ENCODE results near the gene SYNGR3. TPM values are rescaled to one million over a fixed set of nuclear protein-coding genes. Genes with fewer than 3 reads are reported as not detected.

Gene SYNGR3
- total RNA-seq, 2 donors from 2014 or later = 7.0 to 11.2 TPM

GRCh38 chr16:1964506-1965395 lies 25.0 kb upstream of the SYNGR3 start, which contains the start of gene RPS2:
TSS of gene RPS2 (minus strand) at chr16:1964826. CDS start at chr16:1964625, 201 bp downstream.
- peaks cover 24% of the 10 kb centered on the region for H3K36me3 ChIP-seq (ENCODE audit: control insufficient read depth, insufficient read depth, low read length)
- H3K9ac ChIP-seq (ENCODE audit: extremely low read depth, low read length, poor library complexity, severe bottlenecking) = peak within 1 kb of the TSS; percentile 96
- peak within 1 kb of the TSS; percentile 93 for H3K4me3 Mint-ChIP-seq
- peak within 1 kb of the TSS; percentile 92 for H3K27ac ChIP-seq (ENCODE audit: low read depth, low read length)
- DNase-seq = peak; percentile 99
- no peaks in the 10 kb centered on the region for H3K27me3 ChIP-seq (ENCODE audit: control insufficient read depth, insufficient read depth, low read length, poor library complexity, severe bottlenecking)
- H3K4me1 ChIP-seq (ENCODE audit: control insufficient read depth, insufficient read depth, low read length) = peaks cover 2% of the 10 kb centered on the region
- H3K4me3 ChIP-seq (ENCODE audit: low read length) = peak within 1 kb of the TSS; percentile 93
- no peaks in the 10 kb centered on the region for H3K27me3 Mint-ChIP-seq (ENCODE audit: insufficient read depth)
- H3K27ac Mint-ChIP-seq = peak within 1 kb of the TSS; percentile 93
- no peaks in the 10 kb centered on the region for H3K9me3 Mint-ChIP-seq
- WGBS, 2 experiments (ENCODE audit: insufficient coverage in 1 of 2, insufficient read length in 1 of 2) = 0% methylated on average over 58 to 92 of the region's 97 CpGs
- peaks cover 35% of the 10 kb centered on the region for H3K4me1 Mint-ChIP-seq
- no peaks in the 10 kb centered on the region for H3K9me3 ChIP-seq (ENCODE audit: control insufficient read depth, low read length)
- no peak for TF ChIP-seq CTCF (conservative IDR thresholded peaks at IDR 0.05)
- H3K36me3 Mint-ChIP-seq (ENCODE audit: low read depth) = peaks cover 33% of the 10 kb centered on the region

GRCh38 chr16:1965396-1966001 lies 24.3 kb upstream of the SYNGR3 start:
- H3K36me3 Mint-ChIP-seq (ENCODE audit: low read depth) = peaks cover 33% of the 10 kb centered on the region
- 28 to 41% methylated on average over 16 to 24 of the region's 24 CpGs for WGBS, 2 experiments (ENCODE audit: insufficient coverage in 1 of 2, insufficient read length in 1 of 2)
- Histone ChIP-seq H3K4me1 (ENCODE audit: control insufficient read depth, insufficient read depth, low read length) (peaks cover 2% of the 10 kb centered on the region), H3K27ac (ENCODE audit: low read depth, low read length) (peak overlapping the region; percentile 78), H3K9me3 (ENCODE audit: control insufficient read depth, low read length) (no peaks in the 10 kb centered on the region), H3K9ac (ENCODE audit: extremely low read depth, low read length, poor library complexity, severe bottlenecking) (peak overlapping the region; percentile 96), H3K36me3 (ENCODE audit: control insufficient read depth, insufficient read depth, low read length) (peaks cover 24% of the 10 kb centered on the region), H3K4me3 (ENCODE audit: low read length) (peak overlapping the region; percentile 93), H3K27me3 (ENCODE audit: control insufficient read depth, insufficient read depth, low read length, poor library complexity, severe bottlenecking) (no peaks in the 10 kb centered on the region)
- H3K4me3 Mint-ChIP-seq = peak overlapping the region; percentile 93
- no peaks in the 10 kb centered on the region for H3K9me3 Mint-ChIP-seq
- DNase-seq = no peak
- peak overlapping the region; percentile 93 for H3K27ac Mint-ChIP-seq
- H3K4me1 Mint-ChIP-seq = peaks cover 30% of the 10 kb centered on the region
- H3K27me3 Mint-ChIP-seq (ENCODE audit: insufficient read depth) = no peaks in the 10 kb centered on the region
- TF ChIP-seq CTCF (conservative IDR thresholded peaks at IDR 0.05) = no peak

GRCh38 chr16:1966460-1966859 lies 23.3 kb upstream of the SYNGR3 start, which contains the start of gene RNF151:
TSS of gene RNF151 (plus strand) at chr16:1966856. CDS start at chr16:1966882, 26 bp downstream.
- Mint-ChIP-seq H3K4me3 (peak within 1 kb of the TSS; percentile 93), H3K36me3 (ENCODE audit: low read depth) (peaks cover 27% of the 10 kb centered on the region), H3K27ac (peak within 1 kb of the TSS; percentile 93), H3K4me1 (peaks cover 22% of the 10 kb centered on the region), H3K27me3 (ENCODE audit: insufficient read depth) (no peaks in the 10 kb centered on the region), H3K9me3 (no peaks in the 10 kb centered on the region)
- Histone ChIP-seq H3K9me3 (ENCODE audit: control insufficient read depth, low read length) (no peaks in the 10 kb centered on the region), H3K4me3 (ENCODE audit: low read length) (peak within 1 kb of the TSS; percentile 93), H3K27me3 (ENCODE audit: control insufficient read depth, insufficient read depth, low read length, poor library complexity, severe bottlenecking) (no peaks in the 10 kb centered on the region), H3K4me1 (ENCODE audit: control insufficient read depth, insufficient read depth, low read length) (peaks cover 2% of the 10 kb centered on the region), H3K36me3 (ENCODE audit: control insufficient read depth, insufficient read depth, low read length) (peaks cover 24% of the 10 kb centered on the region), H3K9ac (ENCODE audit: extremely low read depth, low read length, poor library complexity, severe bottlenecking) (peak within 1 kb of the TSS; percentile 96), H3K27ac (ENCODE audit: low read depth, low read length) (no peak within 1 kb of the TSS)
- no peak for DNase-seq
- WGBS, 2 experiments (ENCODE audit: insufficient coverage in 1 of 2, insufficient read length in 1 of 2) = 98 to 100% methylated on average over 4 to 6 of the region's 6 CpGs
- TF ChIP-seq CTCF (conservative IDR thresholded peaks at IDR 0.05) = no peak
